HTR-8/SVneo (cell line): Measurements from ENCODE around the gene AGL.
"Not testable (repeated sequence)": the region's sequence is repeated elsewhere in the genome, so short reads cannot be mapped to it uniquely, and the experiment has no call there.

Experiments
- DNase-seq: peaks from one replicate; pipeline ENCODE4 v3.0.0; 2011; ENCODE audit warnings: low spot score, mixed read lengths; ENCODE audit not compliant: insufficient read length
- FAIRE-seq: peaks from 2 replicates; lab custom pipeline; 2011; peaks lifted over from hg19 to GRCh38; lab: Jason Lieb, UNC

Gene AGL

GRCh38 chr1:99850459-99851291 lies 514 bp downstream of the AGL start:
- DNase-seq (peak; percentile 2), FAIRE-seq (no peak)

- FAIRE-seq (no peak), DNase-seq (no peak)
Observed at GRCh38 chr1:99851850-99852454, 1.8 kb downstream of the AGL start.

- DNase-seq (no peak), FAIRE-seq (no peak)
Observed at GRCh38 chr1:99852648-99853047, 2.5 kb downstream of the AGL start.

- DNase-seq (no peak), FAIRE-seq (no peak)
Observed at GRCh38 chr1:99855914-99856450, 5.8 kb downstream of the AGL start.

- FAIRE-seq, DNase-seq: not testable (repeated sequence)
Observed at GRCh38 chr1:99857041-99857440, 6.9 kb downstream of the AGL start.

- DNase-seq (no peak), FAIRE-seq (no peak)
Observed at GRCh38 chr1:99858286-99858685, 8.1 kb downstream of the AGL start.

- FAIRE-seq (no peak), DNase-seq (no peak)
Observed at GRCh38 chr1:99858881-99859280, 8.7 kb downstream of the AGL start.

- no peak for FAIRE-seq
- DNase-seq, result no peak
Observed at GRCh38 chr1:99860703-99861102, 10.5 kb downstream of the AGL start.

GRCh38 chr1:99867682-99868081 lies 17.5 kb downstream of the AGL start:
- DNase-seq, result no peak
- no peak for FAIRE-seq

GRCh38 chr1:99869304-99869703 lies 19.1 kb downstream of the AGL start:
- DNase-seq, result no peak

GRCh38 chr1:99869723-99870122 lies 19.6 kb downstream of the AGL start:
- no peak for FAIRE-seq
- no peak for DNase-seq

More at GRCh38 chr1:99869304-99869703, 19.1 kb downstream of the AGL start:
- no peak for FAIRE-seq

GRCh38 chr1:99872063-99872462 lies 21.9 kb downstream of the AGL start:
- no peak for FAIRE-seq
- no peak for DNase-seq

- FAIRE-seq (no peak), DNase-seq (no peak)
Observed at GRCh38 chr1:99877568-99877967, 27.4 kb downstream of the AGL start.

GRCh38 chr1:99886179-99886578 lies 36.0 kb downstream of the AGL start:
- FAIRE-seq, result no peak
- no peak for DNase-seq

- DNase-seq (no peak), FAIRE-seq (no peak)
Observed at GRCh38 chr1:99886841-99887240, 36.7 kb downstream of the AGL start.

- DNase-seq (no peak), FAIRE-seq (no peak)
Observed at GRCh38 chr1:99887890-99888289, 37.7 kb downstream of the AGL start.

GRCh38 chr1:99891997-99892396 lies 41.8 kb downstream of the AGL start:
- FAIRE-seq (no peak), DNase-seq (no peak)

- DNase-seq, FAIRE-seq: not testable (repeated sequence)
Observed at GRCh38 chr1:99903278-99903677, 53.1 kb downstream of the AGL start.

GRCh38 chr1:99906535-99906934 lies 56.4 kb downstream of the AGL start:
- FAIRE-seq, result no peak
- DNase-seq, result no peak

GRCh38 chr1:99917214-99917613 lies 67.1 kb downstream of the AGL start:
- DNase-seq, result no peak
- no peak for FAIRE-seq

GRCh38 chr1:99919220-99919619 lies 69.1 kb downstream of the AGL start:
- DNase-seq (no peak), FAIRE-seq (no peak)
